22Rv1 (cell line): Measurements from ENCODE around the gene CHMP2A.

Source experiments
- H3K27ac ChIP-seq: fragments of 450-650 bp; 2 replicates; pipeline ENCODE4 v1.5.1; 2017
- CTCF ChIP-seq: fragments of 450-650 bp; IDR thresholded peaks from 2 replicates; pipeline ENCODE4 v1.5.1; 2017; ENCODE audit warnings: mild to moderate bottlenecking
- ZFX ChIP-seq: fragments of 450-650 bp; IDR thresholded peaks from 2 replicates; pipeline ENCODE4 v1.6.1; 2017; ENCODE audit warnings: antibody characterized with exemption, borderline replicate concordance

Gene CHMP2A

GRCh38 chr19:58550362-58551122 is 4.4 kb downstream of the CHMP2A start:
- peak overlapping the region; percentile 99; the same call in 1 of the 2 replicates for H3K27ac ChIP-seq
- TF ChIP-seq ZFX = no peak
- TF ChIP-seq CTCF = no peak

- H3K27ac ChIP-seq = 0 out of 2 replicates have a peak overlapping the region, but pooled peaks have one; percentile 99
- TF ChIP-seq ZFX = no peak
- TF ChIP-seq CTCF = no peak
Observed at GRCh38 chr19:58549664-58550361, 5.1 kb downstream of the CHMP2A start.

GRCh38 chr19:58548859-58549663 is 5.8 kb downstream of the CHMP2A start:
- no peak for TF ChIP-seq ZFX
- no peak for TF ChIP-seq CTCF
- H3K27ac ChIP-seq = 0 out of 2 replicates have a peak overlapping the region, but pooled peaks have one; percentile 99

GRCh38 chr19:58547323-58548312 is 7.3 kb downstream of the CHMP2A start:
- TF ChIP-seq ZFX (no peak), CTCF (no peak)

GRCh38 chr19:58546019-58546530 is 8.8 kb downstream of the CHMP2A start:
- H3K27ac ChIP-seq = peak overlapping the region; percentile 98
- TF ChIP-seq ZFX (no peak), CTCF (no peak)

More at GRCh38 chr19:58547323-58548312, 7.3 kb downstream of the CHMP2A start:
- H3K27ac ChIP-seq = peak overlapping the region; percentile 98; the same call in 1 of the 2 replicates

- H3K27ac ChIP-seq = peak overlapping the region; percentile 98
- TF ChIP-seq ZFX (no peak), CTCF (no peak)
Observed at GRCh38 chr19:58545286-58546018, 9.5 kb downstream of the CHMP2A start.
